Astrocyte of the cerebellum (primary cell): ENCODE results near the gene GAA.

Experiments used
- DNase-seq: peaks from one replicate; pipeline ENCODE4 v3.0.0-alpha.2; 2011; ENCODE audit warnings: low read depth
- H3K4me3 ChIP-seq: 2 replicates; pipeline ENCODE4 v1.5.1; 2011; ENCODE audit warnings: mild to moderate bottlenecking, low read depth, low read length, moderate library complexity
- CTCF ChIP-seq: IDR thresholded peaks from 2 replicates; pipeline ENCODE4 v1.5.1; 2012; ENCODE audit warnings: low read length, low read depth, moderate library complexity, mild to moderate bottlenecking; ENCODE audit errors: missing control alignments
- in situ Hi-C: cut with HindIII; loops from 2 replicates; pipeline ENCODE4 v1.10.0; 2017; ENCODE audit warnings: low sequenced_read_pairs

Gene GAA

GRCh38 chr17:80163336-80163735, 62.0 kb downstream of the GAA start:
- TF ChIP-seq CTCF, result no peak
- no peak for DNase-seq
- in situ Hi-C loops, result no loop called here
- H3K4me3 ChIP-seq, result no peak overlapping the region

GRCh38 chr17:80164185-80164584, 62.8 kb downstream of the GAA start:
- no peak for TF ChIP-seq CTCF
- in situ Hi-C loops, result no loop called here
- DNase-seq, result no peak
- H3K4me3 ChIP-seq, result no peak overlapping the region

GRCh38 chr17:80166446-80166845, 65.1 kb downstream of the GAA start:
- no peak for DNase-seq
- no peak for TF ChIP-seq CTCF
- in situ Hi-C loops, result loop anchor here (5.0 kb wide), 1 partner anchor 74 kb away; no protein-coding TSS in a partner anchor
- no peak overlapping the region for H3K4me3 ChIP-seq

GRCh38 chr17:80168371-80168770, 67.0 kb downstream of the GAA start:
- no peak overlapping the region for H3K4me3 ChIP-seq
- in situ Hi-C loops, result loop anchor here (5.0 kb wide), 1 partner anchor 76 kb away; no protein-coding TSS in a partner anchor

GRCh38 chr17:80169107-80169506, 67.7 kb downstream of the GAA start:
- no peak for TF ChIP-seq CTCF
- DNase-seq, result no peak
- in situ Hi-C loops, result loop anchor here (5.0 kb wide), 1 partner anchor 77 kb away; no protein-coding TSS in a partner anchor
- H3K4me3 ChIP-seq, result no peak overlapping the region

More at GRCh38 chr17:80168371-80168770, 67.0 kb downstream of the GAA start:
- no peak for DNase-seq
- TF ChIP-seq CTCF, result no peak
